K562 (cell line): ENCODE results near the gene CUEDC2. TPM values are rescaled to one million over a fixed set of nuclear protein-coding genes. Genes with fewer than 3 reads are reported as not detected.

Experiments
- ARID4B ChIP-seq: sonication (generic); formaldehyde crosslinking; IDR thresholded peaks from 2 replicates; pipeline ENCODE4 v1.8.0; 2022; ENCODE audit warnings: mild to moderate bottlenecking, missing genetic modification reagents
- CGGBP1 ChIP-seq: fragments of 250-450 bp; sonication (Bioruptor Pico); IDR thresholded peaks from 2 replicates; pipeline ENCODE4 v1.9.0; 2021; ENCODE audit warnings: mild to moderate bottlenecking
- CSDE1 ChIP-seq, 2 experiments: fragments of 450-650 bp; IDR thresholded peaks; 2 replicates each; pipeline ENCODE4 v1.6.1; 2016; ENCODE audit warnings: mild to moderate bottlenecking in 1 of 2
- E4F1 ChIP-seq: fragments of 250-450 bp; sonication (Bioruptor Pico); IDR thresholded peaks from 2 replicates; pipeline ENCODE4 v1.5.0; 2021; ENCODE audit warnings: mild to moderate bottlenecking, borderline replicate concordance
- EZH2 ChIP-seq: IDR thresholded peaks from 2 replicates; pipeline ENCODE4 v1.6.1; 2012; ENCODE audit warnings: low read depth, mild to moderate bottlenecking, inconsistent platforms, low read length, borderline replicate concordance
- KDM5B ChIP-seq: fragments of 200-600 bp; sonication (generic); IDR thresholded peaks from 2 replicates; pipeline ENCODE4 v1.6.1; 2012; ENCODE audit warnings: low read depth, mild to moderate bottlenecking, moderate library complexity, low read length, control low read depth, inconsistent platforms; ENCODE audit not compliant: insufficient replicate concordance
- NFRKB ChIP-seq: fragments of 450-650 bp; IDR thresholded peaks from 2 replicates; pipeline ENCODE4 v1.6.1; 2016; ENCODE audit warnings: low read depth
- SP2 ChIP-seq: IDR thresholded peaks from 2 replicates; pipeline ENCODE4 v1.6.1; 2011; ENCODE audit warnings: mild to moderate bottlenecking, low read depth, low read length, moderate library complexity; ENCODE audit not compliant: poor library complexity, severe bottlenecking; ENCODE audit errors: extremely low read depth
- ZBTB8A ChIP-seq: fragments of 450-650 bp; IDR thresholded peaks from 2 replicates; pipeline ENCODE4 v1.6.1; 2018; ENCODE audit warnings: mild to moderate bottlenecking, moderate library complexity; ENCODE audit not compliant: partially characterized antibody
- ZFX ChIP-seq: sonication (generic); formaldehyde crosslinking; IDR thresholded peaks from 2 replicates; pipeline ENCODE4 v1.8.0; 2022; ENCODE audit warnings: mild to moderate bottlenecking, missing genetic modification reagents, moderate library complexity
- polyA plus RNA-seq, 8 experiments: library from polyadenylated mRNA; depleted of rRNA in 4 of 8; stranded (reverse) in 5 of 8; unstranded in 3 of 8; fragments of >200 nt; fragmentation: Nextera tagmentation in 2 of 8; fragmentation: Illumina TruSeq in 1 of 8; extraction: Ambion mirVana in 2 of 8; extraction: Trizol in 1 of 8; gene quantifications; 2 replicates each; pipeline versions ENCODE4 v1.2.1 to v1.2.3, GENCODE V29; 2011 to 2014; ENCODE audit warnings: inconsistent platforms in 1 of 8, missing spikeins in 1 of 8
- total RNA-seq, 7 experiments: library from RNA; depleted of rRNA in 6 of 7; stranded (reverse); fragments of >200 nt in 6 of 7; fragmentation: Illumina TruSeq in 2 of 7; extraction: Trizol in 2 of 7; gene quantifications; 2 replicates each; pipeline versions ENCODE4 v1.2.1 to v1.2.3, GENCODE V29; 2011 to 2021; ENCODE audit warnings: low replicate concordance in 1 of 7

Gene CUEDC2
- total and polyA plus RNA-seq, 9 of the 15 experiments (the other 6 are each of a cell fraction or from before 2014, with no cell fraction given): 8.5 to 48.9 (median 27.4) TPM

DNA sequence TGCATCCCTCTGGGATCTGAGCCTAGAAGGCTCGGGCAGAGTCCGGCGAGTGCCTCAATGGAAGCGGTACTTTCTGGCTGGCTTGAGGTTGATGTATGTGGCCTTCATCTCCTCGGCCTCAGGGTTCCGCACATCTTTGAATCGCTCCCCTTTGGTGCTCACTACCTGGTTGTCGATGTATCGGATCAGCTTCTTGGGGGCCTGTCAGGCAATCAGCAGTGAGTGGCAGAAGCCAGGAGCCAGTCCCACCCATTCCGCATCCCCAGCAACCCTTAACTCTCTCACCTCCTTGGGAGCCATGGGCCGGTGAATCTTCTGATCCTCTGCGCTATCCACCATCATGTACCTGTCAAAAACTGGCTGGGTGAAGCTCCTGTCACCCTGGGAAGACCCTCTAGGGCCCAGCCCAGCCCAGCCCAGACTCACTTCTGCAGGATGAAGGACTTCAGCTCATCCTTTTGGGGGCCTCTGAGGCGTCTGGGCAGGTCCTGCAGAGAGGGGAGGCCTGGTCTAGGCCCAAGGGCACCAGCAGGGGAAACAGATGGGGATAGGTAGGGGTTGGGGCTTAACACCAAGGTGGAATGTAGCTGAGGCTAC lies 8.9 kb downstream of the CUEDC2 start (continued):
- no peak for TF ChIP-seq ZFX (CRISPR knock-in tag)
- TF ChIP-seq KDM5B: no peak
- no peak for TF ChIP-seq NFRKB
- no peak for TF ChIP-seq E4F1 (CRISPR knock-in tag)
- TF ChIP-seq SP2: no peak
- TF ChIP-seq EZH2: no peak
- no peak for TF ChIP-seq ARID4B
- TF ChIP-seq CSDE1 (IDR thresholded peaks at IDR 0.05): no peak
- no peak for TF ChIP-seq ZBTB8A
- no peak for TF ChIP-seq CGGBP1 (CRISPR knock-in tag)
- TF ChIP-seq, all 486 proteins: peak for 0
